HEK293T (cell line): ENCODE measurements around the gene TTC9.

Source experiments
- ARNT ChIP-seq: fragments of 450-650 bp; IDR thresholded peaks from 2 replicates; pipeline ENCODE4 v1.6.1; 2017; ENCODE audit warnings: mild to moderate bottlenecking
- ELF4 ChIP-seq: fragments of 450-650 bp; IDR thresholded peaks from 2 replicates; pipeline ENCODE4 v1.6.1; 2017; ENCODE audit warnings: antibody characterized with exemption
- FOXA1 ChIP-seq: fragments of 450-650 bp; IDR thresholded peaks from 2 replicates; pipeline ENCODE4 v1.6.1; 2016; ENCODE audit warnings: mild to moderate bottlenecking
- FOXK2 ChIP-seq: fragments of 450-650 bp; IDR thresholded peaks from 2 replicates; pipeline ENCODE4 v1.6.1; 2016; ENCODE audit warnings: mild to moderate bottlenecking
- FOXM1 ChIP-seq: fragments of 450-650 bp; IDR thresholded peaks from 2 replicates; pipeline ENCODE4 v1.6.1; 2017; ENCODE audit warnings: mild to moderate bottlenecking, borderline replicate concordance
- LEF1 ChIP-seq: fragments of 450-650 bp; IDR thresholded peaks from 2 replicates; pipeline ENCODE4 v1.6.1; 2017; ENCODE audit warnings: mild to moderate bottlenecking, borderline replicate concordance
- NFRKB ChIP-seq: fragments of 450-650 bp; IDR thresholded peaks from 2 replicates; pipeline ENCODE4 v1.6.1; 2016; ENCODE audit warnings: mild to moderate bottlenecking, moderate library complexity
- PKNOX1 ChIP-seq: fragments of 450-650 bp; IDR thresholded peaks from 2 replicates; pipeline ENCODE4 v1.6.1; 2016
- SP1 ChIP-seq: fragments of 450-650 bp; IDR thresholded peaks from 2 replicates; pipeline ENCODE4 v1.6.1; 2017
- SUZ12 ChIP-seq: fragments of 450-650 bp; IDR thresholded peaks from 2 replicates; pipeline ENCODE4 v1.6.1; 2016; ENCODE audit warnings: mild to moderate bottlenecking
- ZNF384 ChIP-seq: fragments of 450-650 bp; IDR thresholded peaks from 2 replicates; pipeline ENCODE4 v1.6.1; 2016

GRCh38 chr14:70707138-70708038 is 65.7 kb downstream of the TTC9 start:
- TF ChIP-seq ZNF384 (no peak), SUZ12 (no peak), PKNOX1 (no peak), NFRKB (no peak), LEF1 (no peak), FOXM1 (no peak), SP1 (no peak), FOXK2 (no peak), FOXA1 (no peak), ELF4 (no peak), ARNT (no peak)
